K562 (cell line): ENCODE data around the gene VWA8. TPM values are rescaled to one million over a fixed set of nuclear protein-coding genes. Genes with fewer than 3 reads are reported as not detected.

ENCODE experiments used
- ATAC-seq: fragments of 200-7000 bp; cut with Tn5 transposase; 3 replicates; pipeline ENCODE4 v1.9.1; 2020; ENCODE audit warnings: moderate library complexity
- BruUV-seq: library from RNA; stranded (reverse); fragments of 400-500 nt; replicated peaks from 2 replicates; lab custom pipeline; 2021; lab: Mats Ljungman, UMichigan
- CTCF ChIA-PET: fragments of 300-600 bp; formaldehyde crosslinking; extraction: SDS; loops from one replicate; lab custom pipeline; 2021; ENCODE audit warnings: low intra/inter-chr PET ratio; lab: Yijun Ruan, JAX
- POLR2A ChIA-PET: fragments of 300-600, 350-650 bp; sonication (Branson Sonifier 250); formaldehyde crosslinking; extraction: SDS; loops from one replicate; lab custom pipeline; 2021; ENCODE audit warnings: antibody characterized with exemption, inconsistent platforms; lab: Yijun Ruan, JAX
- DNase-seq, 4 experiments: peaks; one replicate each; pipeline versions ENCODE4 v3.0.0 to v3.0.0-alpha.2; 2011 to 2018; ENCODE audit warnings: low spot score in 3 of 4, mixed read lengths in 3 of 4; ENCODE audit errors: extremely low read depth in 1 of 4
- FAIRE-seq: peaks from 2 replicates; lab custom pipeline; 2011; peaks lifted over from hg19 to GRCh38; lab: Jason Lieb, UNC
- H2AFZ ChIP-seq: 2 replicates; pipeline ENCODE4 v1.6.0; 2011; ENCODE audit warnings: low read depth, low read length, control low read depth, inconsistent platforms
- H3K27ac ChIP-seq: fragments of 200-600 bp; 3 replicates; pipeline ENCODE4 v1.8.0; 2011; ENCODE audit warnings: low read depth, mild to moderate bottlenecking, control low read depth, inconsistent platforms, low read length, moderate library complexity, mixed read lengths; ENCODE audit errors: extremely low read depth
- H3K27me3 ChIP-seq, 2 experiments: fragments of 300-600 bp in 1 of 2; 2 replicates in 1 of 2; 3 replicates in 1 of 2; pipeline versions ENCODE4 v1.6.0 to v1.8.0; 2011; ENCODE audit warnings: inconsistent platforms in 2 of 2, low read length in 2 of 2, mild to moderate bottlenecking in 1 of 2, mixed read lengths in 1 of 2, moderate library complexity in 1 of 2; ENCODE audit not compliant: control insufficient read depth in 2 of 2, insufficient read depth in 2 of 2
- H3K36me3 ChIP-seq: fragments of 300-600 bp; 3 replicates; pipeline ENCODE4 v1.8.0; 2011; ENCODE audit warnings: mild to moderate bottlenecking, low read length, inconsistent platforms; ENCODE audit not compliant: control insufficient read depth, insufficient read depth
- H3K4me1 ChIP-seq, 2 experiments: fragments of 200-600 bp in 1 of 2; replicated peaks in 1 of 2; 2 replicates in 1 of 2; 3 replicates in 1 of 2; pipeline versions ENCODE4 v1.5.1 to v1.8.0; 2011; ENCODE audit warnings: inconsistent platforms in 2 of 2, low read length in 2 of 2, mild to moderate bottlenecking in 1 of 2, mixed read lengths in 1 of 2, moderate library complexity in 1 of 2; ENCODE audit not compliant: control insufficient read depth in 2 of 2, insufficient read depth in 2 of 2
- H3K4me2 ChIP-seq: 2 replicates; pipeline ENCODE4 v1.6.1; 2011; ENCODE audit warnings: low read length, control low read depth, inconsistent platforms, mixed read lengths; ENCODE audit not compliant: insufficient read depth
- H3K4me3 ChIP-seq: fragments of 200-600 bp; sonication (generic), shearing (Covaris generic); 2 replicates; pipeline ENCODE4 v1.5.1; 2016; ENCODE audit warnings: control low read depth, inconsistent platforms
- H3K79me2 ChIP-seq: fragments of 200-600 bp; 3 replicates; pipeline ENCODE4 v1.8.0; 2011; ENCODE audit warnings: low read length, inconsistent platforms; ENCODE audit not compliant: control insufficient read depth, insufficient read depth
- H3K9ac ChIP-seq, 2 experiments: 2 replicates each; pipeline versions ENCODE4 v1.6.0 to v1.6.1; 2011; ENCODE audit warnings: low read depth in 2 of 2, low read length in 2 of 2, control low read depth in 1 of 2, inconsistent platforms in 1 of 2, mild to moderate bottlenecking in 1 of 2, mixed read lengths in 1 of 2; ENCODE audit not compliant: insufficient read depth in 1 of 2
- H3K9me1 ChIP-seq: one replicate; pipeline ENCODE4 v1.6.0; 2011; ENCODE audit warnings: inconsistent platforms, mild to moderate bottlenecking, low read length, moderate library complexity; ENCODE audit not compliant: control insufficient read depth, insufficient read depth
- H3K9me3 ChIP-seq: replicated peaks from 2 replicates; pipeline ENCODE4 v1.5.1; 2011; ENCODE audit warnings: low read depth, low read length, inconsistent platforms; ENCODE audit not compliant: control insufficient read depth, insufficient read depth
- H4K20me1 ChIP-seq: replicated peaks from 2 replicates; pipeline ENCODE4 v1.6.1; 2011; ENCODE audit warnings: low read length, inconsistent platforms, mixed read lengths; ENCODE audit not compliant: control insufficient read depth, insufficient read depth
- CC2D1A ChIP-seq: fragments of 450-650 bp; IDR thresholded peaks from 2 replicates; pipeline ENCODE4 v1.6.1; 2017; ENCODE audit warnings: mild to moderate bottlenecking
- ELF1 ChIP-seq: fragments of 200-800 bp; sonication (Bioruptor generic); IDR thresholded peaks from 2 replicates; pipeline ENCODE4 v1.6.1; 2016; ENCODE audit warnings: missing genetic modification characterization, missing compliant biosample characterization
- GTF3C2 ChIP-seq: IDR thresholded peaks from 3 replicates; pipeline ENCODE4 v1.6.1; 2011; ENCODE audit warnings: borderline replicate concordance, mild to moderate bottlenecking, moderate library complexity; ENCODE audit not compliant: insufficient read length; ENCODE audit errors: extremely low read depth
- HDAC6 ChIP-seq: IDR thresholded peaks from 2 replicates; pipeline ENCODE4 v1.6.1; 2012; ENCODE audit warnings: low read depth, mild to moderate bottlenecking, control low read depth, inconsistent platforms, low read length, moderate library complexity
- KDM2B ChIP-seq: fragments of 250-450 bp; sonication (Bioruptor Pico); IDR thresholded peaks from 2 replicates; pipeline ENCODE4 v1.8.0; 2021; ENCODE audit warnings: mild to moderate bottlenecking, moderate library complexity
- KHSRP ChIP-seq: fragments of 450-650 bp; IDR thresholded peaks from 2 replicates; pipeline ENCODE4 v1.6.1; 2017
- NCOR1 ChIP-seq: fragments of 450-650 bp; IDR thresholded peaks from 2 replicates; pipeline ENCODE4 v1.6.1; 2016; ENCODE audit warnings: mild to moderate bottlenecking, moderate library complexity
- SMAD3 ChIP-seq: fragments of 450-650 bp; formaldehyde crosslinking; conservative IDR thresholded peaks from 2 replicates; pipeline ENCODE4 v1.4.0; 2020; ENCODE audit warnings: mild to moderate bottlenecking
- XRCC3 ChIP-seq: fragments of 450-650 bp; IDR thresholded peaks from 2 replicates; pipeline ENCODE4 v1.6.1; 2017; ENCODE audit warnings: mild to moderate bottlenecking, moderate library complexity
- ZFP91 ChIP-seq: sonication (generic); formaldehyde crosslinking; IDR thresholded peaks from 2 replicates; pipeline ENCODE4 v1.8.0; 2022; ENCODE audit warnings: mild to moderate bottlenecking, missing genetic modification reagents
- WGBS: fragments of 100-300 bp; shearing (Covaris generic); methylation state at CpG from one replicate; pipeline ENCODE4 v1.1.6; 2016; ENCODE audit warnings: low coverage, mixed read lengths; ENCODE audit not compliant: insufficient coverage; ENCODE audit errors: missing lambda C conversion rate; 5-methylcytosine and 5-hydroxymethylcytosine counted together
- in situ Hi-C: fragments of 300-500 bp; cut with MboI; formaldehyde crosslinking; loops from 4 replicates; pipeline ENCODE4 v1.15.0; 2018; ENCODE audit warnings: inconsistent platforms, mixed read lengths
- intact Hi-C: fragments of 100-400 bp; cut with micrococcal nuclease; formaldehyde crosslinking; loops from 2 replicates; pipeline ENCODE4 v1.14.2; 2022
- polyA plus RNA-seq, 8 experiments: library from polyadenylated mRNA; depleted of rRNA in 4 of 8; stranded (reverse) in 5 of 8; unstranded in 3 of 8; fragments of >200 nt; fragmentation: Nextera tagmentation in 2 of 8; fragmentation: Illumina TruSeq in 1 of 8; extraction: Ambion mirVana in 2 of 8; extraction: Trizol in 1 of 8; gene quantifications; 2 replicates each; pipeline versions ENCODE4 v1.2.1 to v1.2.3, GENCODE V29; 2011 to 2014; ENCODE audit warnings: inconsistent platforms in 1 of 8, missing spikeins in 1 of 8
- total RNA-seq, 7 experiments: library from RNA; depleted of rRNA in 6 of 7; stranded (reverse); fragments of >200 nt in 6 of 7; fragmentation: Illumina TruSeq in 2 of 7; extraction: Trizol in 2 of 7; gene quantifications; 2 replicates each; pipeline versions ENCODE4 v1.2.1 to v1.2.3, GENCODE V29; 2011 to 2021; ENCODE audit warnings: low replicate concordance in 1 of 7
- TF ChIP-seq, protein P1 (sequence below), 2 experiments: fragments of 450-650 bp in 1 of 2; IDR thresholded peaks; 2 replicates each; pipeline ENCODE4 v1.6.1; 2011 to 2017; ENCODE audit warnings: low read depth in 2 of 2, antibody characterized with exemption in 1 of 2, borderline replicate concordance in 1 of 2, low read length in 1 of 2, mild to moderate bottlenecking in 1 of 2, mixed read lengths in 1 of 2; ENCODE audit not compliant: control insufficient read depth in 1 of 2
- TF ChIP-seq, protein P2 (sequence below): fragments of 450-650 bp; IDR thresholded peaks from 2 replicates; pipeline ENCODE4 v1.6.1; 2016; ENCODE audit warnings: borderline replicate concordance
- TF ChIP-seq, protein P3 (sequence below): sonication (generic); formaldehyde crosslinking; IDR thresholded peaks from 2 replicates; pipeline ENCODE4 v1.9.0; 2022; ENCODE audit warnings: mild to moderate bottlenecking, missing genetic modification reagents

Gene VWA8
- total and polyA plus RNA-seq, 9 of the 15 experiments (the other 6 are each of a cell fraction or from before 2014, with no cell fraction given): 2.1 to 18.5 (median 13.3) TPM

DNA sequence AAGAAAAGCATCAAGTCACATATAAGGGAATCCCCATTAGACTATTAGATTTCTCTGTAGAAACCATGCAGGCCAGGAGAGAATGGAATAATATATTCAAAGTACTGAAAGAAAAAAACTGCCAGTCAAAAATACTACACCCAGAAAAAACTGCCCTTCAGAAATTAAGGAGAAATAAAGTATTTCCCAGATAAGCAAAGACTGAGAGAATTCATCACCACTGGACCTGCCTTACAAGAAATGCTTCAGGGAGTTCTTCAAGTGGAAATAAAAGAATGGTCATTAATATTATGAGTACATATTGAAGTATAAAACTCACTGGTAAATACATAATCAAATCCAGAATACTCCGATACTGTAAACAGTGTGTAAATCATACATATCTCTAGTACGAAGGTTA is 35.9 kb downstream of the VWA8 start:
- in situ Hi-C loops: no loop called here
- no peak overlapping the region for H3K4me2 ChIP-seq
- ChIA-PET CTCF (no interaction called here), POLR2A (interaction anchor here (1.2 kb wide), 1 partner anchor 9 kb away, joined by 4 read pairs; no protein-coding TSS in a partner anchor)
- no peaks in the 10 kb centered on the region for H3K9me1 ChIP-seq
- intact Hi-C loops: no loop called here
- H3K79me2 ChIP-seq: peaks cover 42% of the 10 kb centered on the region
- no peak overlapping the region for H3K4me3 ChIP-seq
- FAIRE-seq (no peak), DNase-seq (no peak), ATAC-seq (no peak)
- H3K9me3 ChIP-seq: no peaks in the 10 kb centered on the region; the same call in 1 of the 2 replicates
- H2AFZ ChIP-seq: no peak overlapping the region
- no peaks in the 10 kb centered on the region for H3K4me1 ChIP-seq
- H3K36me3 ChIP-seq: no peaks in the 10 kb centered on the region
- no peak overlapping the region for H3K9ac ChIP-seq
- WGBS: 87% methylated on average over 2 of the region's 2 CpGs
- no peaks in the 10 kb centered on the region for H4K20me1 ChIP-seq
- no TSS peak for BruUV-seq
- no peak overlapping the region for H3K27ac ChIP-seq
- no peaks in the 10 kb centered on the region for H3K27me3 ChIP-seq
- TF ChIP-seq XRCC3 (no peak), CC2D1A (no peak), ELF1 (tag) (no peak), NCOR1 (no peak), KDM2B (no peak), KHSRP (no peak), ZFP91 (CRISPR knock-in tag) (no peak), GTF3C2 (no peak), SMAD3 (no peak), HDAC6 (no peak)
- TF ChIP-seq, protein P1, sequence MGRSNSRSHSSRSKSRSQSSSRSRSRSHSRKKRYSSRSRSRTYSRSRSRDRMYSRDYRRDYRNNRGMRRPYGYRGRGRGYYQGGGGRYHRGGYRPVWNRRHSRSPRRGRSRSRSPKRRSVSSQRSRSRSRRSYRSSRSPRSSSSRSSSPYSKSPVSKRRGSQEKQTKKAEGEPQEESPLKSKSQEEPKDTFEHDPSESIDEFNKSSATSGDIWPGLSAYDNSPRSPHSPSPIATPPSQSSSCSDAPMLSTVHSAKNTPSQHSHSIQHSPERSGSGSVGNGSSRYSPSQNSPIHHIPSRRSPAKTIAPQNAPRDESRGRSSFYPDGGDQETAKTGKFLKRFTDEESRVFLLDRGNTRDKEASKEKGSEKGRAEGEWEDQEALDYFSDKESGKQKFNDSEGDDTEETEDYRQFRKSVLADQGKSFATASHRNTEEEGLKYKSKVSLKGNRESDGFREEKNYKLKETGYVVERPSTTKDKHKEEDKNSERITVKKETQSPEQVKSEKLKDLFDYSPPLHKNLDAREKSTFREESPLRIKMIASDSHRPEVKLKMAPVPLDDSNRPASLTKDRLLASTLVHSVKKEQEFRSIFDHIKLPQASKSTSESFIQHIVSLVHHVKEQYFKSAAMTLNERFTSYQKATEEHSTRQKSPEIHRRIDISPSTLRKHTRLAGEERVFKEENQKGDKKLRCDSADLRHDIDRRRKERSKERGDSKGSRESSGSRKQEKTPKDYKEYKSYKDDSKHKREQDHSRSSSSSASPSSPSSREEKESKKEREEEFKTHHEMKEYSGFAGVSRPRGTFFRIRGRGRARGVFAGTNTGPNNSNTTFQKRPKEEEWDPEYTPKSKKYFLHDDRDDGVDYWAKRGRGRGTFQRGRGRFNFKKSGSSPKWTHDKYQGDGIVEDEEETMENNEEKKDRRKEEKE (IDR thresholded peaks at IDR 0.05; ENCODE audit: borderline replicate concordance in 1 of 2, control insufficient read depth in 1 of 2, low read depth in 2 of 2, low read length in 1 of 2): no peak
- TF ChIP-seq, protein P2, sequence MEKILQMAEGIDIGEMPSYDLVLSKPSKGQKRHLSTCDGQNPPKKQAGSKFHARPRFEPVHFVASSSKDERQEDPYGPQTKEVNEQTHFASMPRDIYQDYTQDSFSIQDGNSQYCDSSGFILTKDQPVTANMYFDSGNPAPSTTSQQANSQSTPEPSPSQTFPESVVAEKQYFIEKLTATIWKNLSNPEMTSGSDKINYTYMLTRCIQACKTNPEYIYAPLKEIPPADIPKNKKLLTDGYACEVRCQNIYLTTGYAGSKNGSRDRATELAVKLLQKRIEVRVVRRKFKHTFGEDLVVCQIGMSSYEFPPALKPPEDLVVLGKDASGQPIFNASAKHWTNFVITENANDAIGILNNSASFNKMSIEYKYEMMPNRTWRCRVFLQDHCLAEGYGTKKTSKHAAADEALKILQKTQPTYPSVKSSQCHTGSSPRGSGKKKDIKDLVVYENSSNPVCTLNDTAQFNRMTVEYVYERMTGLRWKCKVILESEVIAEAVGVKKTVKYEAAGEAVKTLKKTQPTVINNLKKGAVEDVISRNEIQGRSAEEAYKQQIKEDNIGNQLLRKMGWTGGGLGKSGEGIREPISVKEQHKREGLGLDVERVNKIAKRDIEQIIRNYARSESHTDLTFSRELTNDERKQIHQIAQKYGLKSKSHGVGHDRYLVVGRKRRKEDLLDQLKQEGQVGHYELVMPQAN: no peak
- TF ChIP-seq, protein P3, sequence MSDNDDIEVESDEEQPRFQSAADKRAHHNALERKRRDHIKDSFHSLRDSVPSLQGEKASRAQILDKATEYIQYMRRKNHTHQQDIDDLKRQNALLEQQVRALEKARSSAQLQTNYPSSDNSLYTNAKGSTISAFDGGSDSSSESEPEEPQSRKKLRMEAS (CRISPR knock-in tag): no peak
